ENCODE measurements around the gene MAP3K20.

- TF ChIP-seq EZH2 (IDR thresholded peaks at IDR 0.05; ENCODE audit: low read length, missing control alignments) (no peak), CTCF (conservative IDR thresholded peaks at IDR 0.05 in 1 of 2, IDR thresholded peaks at IDR 0.05 in 1 of 2; ENCODE audit: low read depth in 1 of 2, low read length in 2 of 2) (no peak)
These were observed 24.2 kb downstream of the MAP3K20 start for GRCh38 chr2:173099804-173100203.
